AG09319 (cell line): ENCODE measurements around the gene BPIFB3.
"Not testable (repeated sequence)": the region's sequence is repeated elsewhere in the genome, so short reads cannot be mapped to it uniquely, and the experiment has no call there.

Source experiments
- DNase-seq: peaks from one replicate; pipeline ENCODE4 v3.0.0-alpha.2; 2010; ENCODE audit warnings: low read depth; ENCODE audit errors: extremely low read depth
- TF ChIP-seq, protein P1 (sequence below): IDR thresholded peaks from 2 replicates; pipeline ENCODE4 v1.5.1; 2011; ENCODE audit warnings: low read depth, mild to moderate bottlenecking, inconsistent platforms, low read length, moderate library complexity

The BPIFB3 gene

GRCh38 chr20:33120934-33121333 is 67.2 kb downstream of the BPIFB3 start:
- TF ChIP-seq, protein P1, sequence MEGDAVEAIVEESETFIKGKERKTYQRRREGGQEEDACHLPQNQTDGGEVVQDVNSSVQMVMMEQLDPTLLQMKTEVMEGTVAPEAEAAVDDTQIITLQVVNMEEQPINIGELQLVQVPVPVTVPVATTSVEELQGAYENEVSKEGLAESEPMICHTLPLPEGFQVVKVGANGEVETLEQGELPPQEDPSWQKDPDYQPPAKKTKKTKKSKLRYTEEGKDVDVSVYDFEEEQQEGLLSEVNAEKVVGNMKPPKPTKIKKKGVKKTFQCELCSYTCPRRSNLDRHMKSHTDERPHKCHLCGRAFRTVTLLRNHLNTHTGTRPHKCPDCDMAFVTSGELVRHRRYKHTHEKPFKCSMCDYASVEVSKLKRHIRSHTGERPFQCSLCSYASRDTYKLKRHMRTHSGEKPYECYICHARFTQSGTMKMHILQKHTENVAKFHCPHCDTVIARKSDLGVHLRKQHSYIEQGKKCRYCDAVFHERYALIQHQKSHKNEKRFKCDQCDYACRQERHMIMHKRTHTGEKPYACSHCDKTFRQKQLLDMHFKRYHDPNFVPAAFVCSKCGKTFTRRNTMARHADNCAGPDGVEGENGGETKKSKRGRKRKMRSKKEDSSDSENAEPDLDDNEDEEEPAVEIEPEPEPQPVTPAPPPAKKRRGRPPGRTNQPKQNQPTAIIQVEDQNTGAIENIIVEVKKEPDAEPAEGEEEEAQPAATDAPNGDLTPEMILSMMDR = no peak
- no peak for DNase-seq

GRCh38 chr20:33122297-33122696 is 68.6 kb downstream of the BPIFB3 start:
- not testable (repeated sequence) for DNase-seq
